ENCODE measurements around the gene SAMD4B.

GRCh38 chr19:39319098-39319891, 22.9 kb upstream of the SAMD4B start:
- no peak for TF ChIP-seq TAF1 (IDR thresholded peaks at IDR 0.05; ENCODE audit: borderline replicate concordance, low read depth, low read length)
- no peak for TF ChIP-seq POLR2A (IDR thresholded peaks at IDR 0.05; ENCODE audit: low read depth, low read length)

Measured in GM12892 (cell line).